ENCODE results near the gene C1orf174.

The C1orf174 gene

DNA sequence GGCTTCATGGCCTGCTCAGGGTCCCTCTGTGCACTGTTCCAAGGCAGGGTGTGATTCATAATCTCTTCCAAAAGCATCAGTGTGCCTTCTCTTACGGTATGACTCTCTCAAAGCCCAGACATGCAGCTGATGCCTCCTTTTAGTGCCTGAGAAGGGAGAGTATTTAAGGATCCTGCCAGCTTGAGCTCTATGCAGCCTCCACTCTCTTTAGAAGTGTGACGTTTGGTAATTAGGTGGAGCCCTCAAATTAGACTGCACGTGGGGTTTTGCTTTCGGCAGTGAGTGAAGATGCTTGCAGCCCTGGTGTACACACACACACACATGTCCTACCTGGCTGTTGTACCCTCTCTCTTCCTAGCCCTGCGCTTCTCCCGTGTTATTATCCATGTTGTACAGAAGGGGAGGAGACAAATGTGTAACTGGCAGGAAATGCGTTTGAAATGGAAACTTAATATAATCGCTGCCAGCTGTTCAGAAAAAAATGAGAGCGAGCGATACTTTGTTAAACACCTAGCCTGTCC, 2.6 kb upstream of the C1orf174 start:
- Histone ChIP-seq H3K4me3 (ENCODE audit: insufficient read depth, low read depth, low read length, poor library complexity, severe bottlenecking) (no peak overlapping the region), H3K36me3 (ENCODE audit: control insufficient read depth, insufficient read depth, low read length) (no peaks in the 10 kb centered on the region), H3K4me1 (ENCODE audit: control insufficient read depth, insufficient read depth, low read length, poor library complexity, severe bottlenecking) (peaks cover 31% of the 10 kb centered on the region), H3K9me3 (ENCODE audit: control insufficient read depth, low read length) (no peaks in the 10 kb centered on the region), H3K27ac (ENCODE audit: insufficient read depth, low read length, poor library complexity, severe bottlenecking) (peak overlapping the region; percentile 54), H3K27me3 (replicated peaks; ENCODE audit: control insufficient read depth, insufficient read depth, low read length, poor library complexity, severe bottlenecking) (no peaks in the 10 kb centered on the region)
- DNase-seq = no peak

DNA sequence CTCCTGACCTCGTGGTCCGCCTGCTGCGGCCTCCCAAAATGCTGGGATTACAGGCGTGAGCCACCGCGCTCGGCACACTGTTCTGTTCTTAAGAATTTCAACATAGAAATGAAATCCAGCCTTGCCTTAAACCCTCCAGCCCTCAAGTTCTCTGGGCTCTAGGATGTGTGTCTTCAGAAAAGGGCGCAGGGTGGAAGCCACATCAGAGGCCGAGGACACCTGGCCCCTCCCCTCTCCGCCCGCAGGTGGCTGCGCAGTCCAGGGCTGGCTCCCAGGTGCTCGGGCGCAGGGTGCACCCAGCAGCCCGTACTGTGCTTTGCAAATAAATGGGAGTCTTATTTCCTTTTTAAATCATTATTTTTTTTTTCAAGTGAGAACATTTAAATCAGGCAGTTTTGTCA, 2.0 kb upstream of the C1orf174 start:
- Histone ChIP-seq H3K9me3 (ENCODE audit: control insufficient read depth, low read length) (no peaks in the 10 kb centered on the region), H3K4me1 (ENCODE audit: control insufficient read depth, insufficient read depth, low read length, poor library complexity, severe bottlenecking) (peaks cover 31% of the 10 kb centered on the region), H3K27me3 (replicated peaks; ENCODE audit: control insufficient read depth, insufficient read depth, low read length, poor library complexity, severe bottlenecking) (no peaks in the 10 kb centered on the region), H3K27ac (ENCODE audit: insufficient read depth, low read length, poor library complexity, severe bottlenecking) (peak overlapping the region; percentile 25), H3K4me3 (ENCODE audit: insufficient read depth, low read depth, low read length, poor library complexity, severe bottlenecking) (no peak overlapping the region), H3K36me3 (ENCODE audit: control insufficient read depth, insufficient read depth, low read length) (no peaks in the 10 kb centered on the region)
- DNase-seq = peak; percentile 21 to 42 (median 24)

DNA sequence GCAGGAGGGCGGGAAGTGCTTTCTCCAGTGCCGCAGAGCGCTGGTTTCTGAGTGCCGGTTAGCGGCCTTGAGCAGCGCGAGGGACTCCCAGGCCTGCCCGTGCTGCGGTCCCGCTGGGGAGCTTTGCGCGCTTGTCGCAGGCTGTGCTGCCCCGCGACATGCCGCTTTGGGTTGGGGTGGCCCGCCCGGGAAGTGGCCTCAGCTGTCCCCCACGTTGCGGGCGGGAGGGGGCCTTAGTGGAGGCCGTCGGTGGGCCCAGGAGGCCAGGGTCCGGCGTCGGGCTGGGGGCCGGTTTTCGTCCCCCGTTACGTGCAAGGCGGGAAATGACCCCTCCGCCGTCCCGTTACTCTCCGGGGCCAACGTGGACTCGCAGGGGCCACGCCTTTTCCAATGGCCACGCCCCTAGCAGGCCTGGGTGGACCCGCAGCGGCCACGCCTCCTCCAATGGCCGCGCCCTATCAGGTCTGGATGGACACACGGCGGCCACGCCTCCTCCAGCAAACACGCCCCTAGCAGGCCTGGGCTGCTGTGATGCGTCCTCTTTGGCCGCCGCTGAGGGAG, 977 bp upstream of the C1orf174 start:
- Histone ChIP-seq H3K9me3 (ENCODE audit: control insufficient read depth, low read length) (no peaks in the 10 kb centered on the region), H3K27ac (ENCODE audit: insufficient read depth, low read length, poor library complexity, severe bottlenecking) (peak overlapping the region; percentile 68), H3K36me3 (ENCODE audit: control insufficient read depth, insufficient read depth, low read length) (no peaks in the 10 kb centered on the region), H3K4me3 (ENCODE audit: insufficient read depth, low read depth, low read length, poor library complexity, severe bottlenecking) (peak overlapping the region; percentile 69), H3K27me3 (replicated peaks; ENCODE audit: control insufficient read depth, insufficient read depth, low read length, poor library complexity, severe bottlenecking) (no peaks in the 10 kb centered on the region), H3K4me1 (ENCODE audit: control insufficient read depth, insufficient read depth, low read length, poor library complexity, severe bottlenecking) (peaks cover 31% of the 10 kb centered on the region)
- DNase-seq = peak; percentile 70 to 81 (median 79)

DNA sequence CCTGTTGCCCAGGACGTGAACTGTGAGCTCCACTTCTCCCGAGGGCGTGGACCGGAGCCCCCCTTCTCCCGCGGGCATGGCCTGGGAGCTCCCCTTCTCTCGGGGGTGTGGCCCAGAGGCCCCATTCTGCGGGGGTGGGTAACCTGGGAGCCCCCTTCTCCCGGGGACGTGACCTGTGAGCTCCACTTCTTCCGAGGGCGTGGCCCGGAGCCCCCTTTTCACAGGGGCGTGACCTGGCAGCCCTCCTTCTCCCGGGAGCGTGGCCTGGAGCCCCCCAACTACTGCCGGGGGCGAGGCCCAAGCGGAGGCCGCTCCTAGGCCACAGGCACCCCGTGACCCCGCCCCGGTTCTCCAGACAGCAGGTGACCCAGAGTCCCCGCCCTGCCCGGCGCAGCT, 320 bp downstream of the C1orf174 start:
- Histone ChIP-seq H3K27ac (ENCODE audit: insufficient read depth, low read length, poor library complexity, severe bottlenecking) (peak overlapping the region; percentile 84), H3K4me3 (ENCODE audit: insufficient read depth, low read depth, low read length, poor library complexity, severe bottlenecking) (peak overlapping the region; percentile 69), H3K36me3 (ENCODE audit: control insufficient read depth, insufficient read depth, low read length) (peaks cover 7% of the 10 kb centered on the region), H3K9me3 (ENCODE audit: control insufficient read depth, low read length) (no peaks in the 10 kb centered on the region), H3K4me1 (ENCODE audit: control insufficient read depth, insufficient read depth, low read length, poor library complexity, severe bottlenecking) (peaks cover 31% of the 10 kb centered on the region), H3K27me3 (replicated peaks; ENCODE audit: control insufficient read depth, insufficient read depth, low read length, poor library complexity, severe bottlenecking) (no peaks in the 10 kb centered on the region)
- DNase-seq = no peak

DNA sequence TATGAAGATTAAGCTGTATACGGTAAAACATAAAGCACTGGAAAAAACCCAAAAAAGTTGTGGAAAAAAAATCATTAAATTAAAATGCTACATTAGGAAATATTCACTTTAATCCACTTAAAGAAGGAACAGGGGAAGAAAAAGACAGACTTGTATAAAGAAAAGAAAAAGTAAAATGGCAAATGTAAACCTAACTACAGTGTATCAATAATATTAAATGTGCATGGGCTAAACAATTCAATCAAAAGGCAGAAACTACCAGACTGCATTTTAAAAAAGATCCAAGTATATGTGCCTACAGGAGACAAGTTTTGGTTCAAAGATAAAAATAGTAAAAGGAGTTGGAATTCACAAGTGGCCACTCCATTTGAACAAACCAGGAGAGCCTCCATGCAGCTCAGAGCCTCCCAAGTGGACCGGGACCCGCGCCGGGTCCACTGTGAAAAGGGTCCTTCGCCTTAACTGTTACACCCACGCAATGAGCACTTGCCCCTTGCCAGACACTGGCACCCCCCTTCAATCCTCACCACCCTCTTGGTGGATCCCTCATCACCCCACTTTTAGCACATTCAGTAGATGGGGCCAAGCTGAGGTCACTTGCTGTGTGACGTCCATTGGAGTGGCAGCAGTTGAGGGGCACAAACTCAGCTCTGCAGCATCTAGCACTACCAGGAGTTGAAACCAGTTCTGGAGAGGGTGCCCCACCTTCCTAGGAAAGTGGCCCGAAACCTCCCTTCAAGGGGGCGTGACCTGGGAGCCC, 898 bp downstream of the C1orf174 start:
- no peaks in the 10 kb centered on the region for H3K9me3 ChIP-seq (ENCODE audit: control insufficient read depth, low read length)
- H3K4me3 ChIP-seq (ENCODE audit: insufficient read depth, low read depth, low read length, poor library complexity, severe bottlenecking) = peak overlapping the region; percentile 69
- H3K27ac ChIP-seq (ENCODE audit: insufficient read depth, low read length, poor library complexity, severe bottlenecking) = peak overlapping the region; percentile 84
- H3K4me1 ChIP-seq (ENCODE audit: control insufficient read depth, insufficient read depth, low read length, poor library complexity, severe bottlenecking) = peaks cover 31% of the 10 kb centered on the region
- no peaks in the 10 kb centered on the region for H3K27me3 ChIP-seq (replicated peaks; ENCODE audit: control insufficient read depth, insufficient read depth, low read length, poor library complexity, severe bottlenecking)
- peaks cover 9% of the 10 kb centered on the region for H3K36me3 ChIP-seq (ENCODE audit: control insufficient read depth, insufficient read depth, low read length)
- DNase-seq = no peak

DNA sequence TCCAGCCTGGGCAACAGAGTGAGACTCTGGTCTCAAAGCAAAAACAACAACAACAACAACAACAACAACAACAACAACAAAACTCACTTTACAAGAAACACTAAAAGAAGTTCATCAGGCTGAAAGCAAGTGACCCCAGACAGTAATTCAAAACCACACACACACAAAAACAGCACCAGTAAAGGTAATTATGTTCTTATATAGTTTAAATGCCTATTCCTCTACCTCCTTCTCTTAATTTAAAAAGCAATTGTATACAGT, 1.7 kb downstream of the C1orf174 start:
- no peak overlapping the region for H3K27ac ChIP-seq (ENCODE audit: insufficient read depth, low read length, poor library complexity, severe bottlenecking)
- no peak overlapping the region for H3K4me3 ChIP-seq (ENCODE audit: insufficient read depth, low read depth, low read length, poor library complexity, severe bottlenecking)
- no peaks in the 10 kb centered on the region for H3K27me3 ChIP-seq (replicated peaks; ENCODE audit: control insufficient read depth, insufficient read depth, low read length, poor library complexity, severe bottlenecking)
- peaks cover 9% of the 10 kb centered on the region for H3K36me3 ChIP-seq (ENCODE audit: control insufficient read depth, insufficient read depth, low read length)
- no peak for DNase-seq
- H3K4me1 ChIP-seq (ENCODE audit: control insufficient read depth, insufficient read depth, low read length, poor library complexity, severe bottlenecking) = peaks cover 26% of the 10 kb centered on the region
- H3K9me3 ChIP-seq (ENCODE audit: control insufficient read depth, low read length) = no peaks in the 10 kb centered on the region

DNA sequence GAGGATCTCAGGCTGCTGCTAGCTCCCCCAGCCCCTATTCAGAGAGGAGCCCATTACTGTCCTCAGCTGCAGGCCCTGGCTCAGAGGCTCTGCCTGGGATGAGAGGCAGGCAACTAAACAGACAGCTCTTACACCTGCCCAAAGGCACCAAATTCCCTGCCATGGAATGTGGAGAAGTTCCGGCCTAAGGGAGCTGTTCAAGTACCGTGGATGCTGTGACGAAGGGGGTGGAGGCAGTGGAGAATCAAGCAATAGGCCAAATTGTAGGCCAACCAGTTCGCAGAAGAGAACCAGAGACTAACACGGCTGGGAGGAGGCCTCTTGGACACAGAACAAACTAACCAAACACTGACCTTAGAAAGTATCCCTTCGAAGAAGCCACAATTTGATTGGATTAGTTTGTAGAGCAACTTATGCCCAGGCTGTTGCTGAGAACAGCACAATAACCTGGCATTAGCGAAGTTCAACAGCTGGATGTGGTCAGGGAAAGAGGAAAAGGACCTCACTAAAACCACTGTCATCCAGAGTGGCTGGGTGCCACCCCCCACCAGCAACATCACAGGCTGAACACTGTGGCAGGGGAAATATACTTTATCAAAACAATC, 3.6 kb downstream of the C1orf174 start:
- no peak for DNase-seq
- Histone ChIP-seq H3K9me3 (ENCODE audit: control insufficient read depth, low read length) (no peaks in the 10 kb centered on the region), H3K4me1 (ENCODE audit: control insufficient read depth, insufficient read depth, low read length, poor library complexity, severe bottlenecking) (peaks cover 10% of the 10 kb centered on the region), H3K27me3 (replicated peaks; ENCODE audit: control insufficient read depth, insufficient read depth, low read length, poor library complexity, severe bottlenecking) (no peaks in the 10 kb centered on the region), H3K27ac (ENCODE audit: insufficient read depth, low read length, poor library complexity, severe bottlenecking) (no peak overlapping the region), H3K36me3 (ENCODE audit: control insufficient read depth, insufficient read depth, low read length) (peaks cover 9% of the 10 kb centered on the region), H3K4me3 (ENCODE audit: insufficient read depth, low read depth, low read length, poor library complexity, severe bottlenecking) (no peak overlapping the region)

DNA sequence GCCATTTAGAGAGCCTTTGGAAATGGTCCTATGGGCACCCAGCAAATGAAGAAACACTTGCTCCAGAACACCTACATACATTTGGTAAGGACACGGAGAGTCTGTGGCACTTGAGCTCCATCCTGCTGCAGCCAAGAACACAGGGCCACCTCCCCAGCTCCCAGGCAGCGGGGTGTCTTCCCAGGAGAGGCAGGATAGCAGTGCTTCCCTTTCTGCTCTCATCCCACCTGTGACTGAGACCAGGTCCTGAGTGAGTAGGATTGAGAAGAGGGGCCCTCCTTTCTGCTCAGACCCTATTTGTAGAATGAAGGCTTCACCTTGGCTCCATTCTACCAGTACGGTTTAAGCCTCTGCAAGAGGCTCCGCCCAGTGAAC, 4.1 kb downstream of the C1orf174 start:
- Histone ChIP-seq H3K4me3 (ENCODE audit: insufficient read depth, low read depth, low read length, poor library complexity, severe bottlenecking) (no peak overlapping the region), H3K27ac (ENCODE audit: insufficient read depth, low read length, poor library complexity, severe bottlenecking) (no peak overlapping the region), H3K36me3 (ENCODE audit: control insufficient read depth, insufficient read depth, low read length) (peaks cover 9% of the 10 kb centered on the region), H3K27me3 (replicated peaks; ENCODE audit: control insufficient read depth, insufficient read depth, low read length, poor library complexity, severe bottlenecking) (no peaks in the 10 kb centered on the region), H3K4me1 (ENCODE audit: control insufficient read depth, insufficient read depth, low read length, poor library complexity, severe bottlenecking) (peaks cover 6% of the 10 kb centered on the region), H3K9me3 (ENCODE audit: control insufficient read depth, low read length) (no peaks in the 10 kb centered on the region)
- DNase-seq = no peak

DNA sequence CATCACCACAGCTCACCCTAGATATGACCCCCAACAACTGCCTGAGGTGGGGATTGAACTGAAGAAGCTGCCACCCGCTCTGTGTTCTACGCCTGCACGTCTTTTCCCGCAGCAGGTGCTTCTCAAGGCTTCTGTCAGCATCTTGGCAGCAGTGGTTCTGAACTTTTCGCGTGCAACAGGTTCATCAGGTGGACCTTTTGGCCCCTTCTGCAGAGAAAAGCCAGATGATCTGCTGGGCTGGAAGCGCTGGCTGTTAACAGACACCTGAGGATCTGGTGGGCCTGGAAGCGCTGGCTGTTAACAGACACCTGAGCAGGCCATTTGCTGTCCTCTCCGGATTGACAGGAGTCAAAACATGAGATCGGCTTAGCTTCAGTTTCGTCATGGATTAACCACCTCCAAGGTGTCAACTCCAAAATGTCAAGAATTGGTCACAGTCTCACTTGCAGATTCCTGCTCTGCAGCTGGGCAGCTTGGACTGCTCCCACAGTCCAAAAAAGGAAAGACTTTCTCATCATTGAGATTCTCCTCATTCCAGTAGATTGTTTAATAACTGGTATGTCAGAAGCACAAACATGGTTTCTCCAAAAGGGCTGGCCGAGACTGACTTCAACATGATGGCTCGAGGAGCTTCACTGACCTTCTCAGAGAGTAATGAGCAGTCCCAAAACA, 4.7 kb downstream of the C1orf174 start:
- peaks cover 4% of the 10 kb centered on the region for H3K4me1 ChIP-seq (ENCODE audit: control insufficient read depth, insufficient read depth, low read length, poor library complexity, severe bottlenecking)
- no peaks in the 10 kb centered on the region for H3K9me3 ChIP-seq (ENCODE audit: control insufficient read depth, low read length)
- peaks cover 12% of the 10 kb centered on the region for H3K36me3 ChIP-seq (ENCODE audit: control insufficient read depth, insufficient read depth, low read length)
- no peaks in the 10 kb centered on the region for H3K27me3 ChIP-seq (replicated peaks; ENCODE audit: control insufficient read depth, insufficient read depth, low read length, poor library complexity, severe bottlenecking)
- no peak overlapping the region for H3K4me3 ChIP-seq (ENCODE audit: insufficient read depth, low read depth, low read length, poor library complexity, severe bottlenecking)
- no peak for DNase-seq
- no peak overlapping the region for H3K27ac ChIP-seq (ENCODE audit: insufficient read depth, low read length, poor library complexity, severe bottlenecking)

Data from effector memory CD4-positive, alpha-beta T cell (primary cell).